ENCODE results near the gene TRPM8.
A peak's percentile ranks its signal among the peaks of the same experiment; 100 is the strongest.
"Not testable (repeated sequence)": the region's sequence is repeated elsewhere in the genome, so short reads cannot be mapped to it uniquely, and the experiment has no call there.

Gene TRPM8

DNA sequence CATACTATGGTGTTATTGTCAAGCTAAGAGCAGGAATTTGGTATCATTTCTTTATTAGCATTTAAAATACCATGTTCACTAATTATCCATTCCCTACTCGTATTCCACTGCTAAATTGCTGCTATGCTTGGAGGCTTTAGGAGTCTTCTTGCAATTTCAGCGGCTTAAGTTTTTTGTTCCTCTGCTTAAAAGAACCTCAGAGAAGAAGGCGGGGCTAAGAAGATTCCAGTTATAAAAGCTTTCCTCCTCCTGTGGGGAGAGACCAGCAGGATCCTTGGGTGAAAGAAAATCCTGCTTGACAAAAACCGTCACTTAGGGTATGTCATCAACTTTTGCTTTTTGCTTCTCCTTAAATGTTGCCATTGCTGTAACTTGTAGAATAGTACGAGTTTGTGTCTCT, at the start of gene TRPM8:
Gene TRPM8 (plus strand): TSS at position 258 of the 400 bp plus-strand sequence. CDS start 9,165 bp downstream, outside the sequence.
- DNase-seq: no peak

DNA sequence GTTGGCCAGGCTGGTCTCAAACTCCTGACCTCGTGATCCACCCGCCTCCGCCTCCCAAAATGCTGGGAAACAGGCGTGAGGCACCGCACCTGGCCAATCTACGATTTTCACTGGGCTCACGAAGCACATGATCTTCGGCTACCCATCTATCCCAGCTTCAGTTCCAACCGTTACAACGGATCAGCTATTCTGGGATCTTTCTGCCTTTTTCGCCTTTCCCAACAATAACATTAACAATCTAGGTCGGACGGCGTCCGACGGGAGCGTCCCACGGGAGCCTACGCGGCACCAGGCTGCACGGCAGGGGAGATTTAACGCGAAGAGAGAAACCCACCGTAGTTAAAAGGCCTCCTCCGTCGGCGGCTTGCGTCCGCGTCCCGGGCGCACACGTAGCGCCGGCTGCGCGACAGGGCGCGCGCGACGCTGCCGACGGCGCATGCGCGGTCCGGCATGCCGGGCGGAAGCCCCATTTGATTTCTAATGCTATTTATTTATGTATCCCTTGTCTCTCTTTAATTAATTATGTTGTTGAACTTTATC, 49.1 kb upstream of the TRPM8 start, which contains the start of gene MSL3B:
Gene MSL3B (minus strand): TSS at position 394 of the 540 bp plus-strand sequence.
- DNase-seq: peak; percentile 46 to 55

DNA sequence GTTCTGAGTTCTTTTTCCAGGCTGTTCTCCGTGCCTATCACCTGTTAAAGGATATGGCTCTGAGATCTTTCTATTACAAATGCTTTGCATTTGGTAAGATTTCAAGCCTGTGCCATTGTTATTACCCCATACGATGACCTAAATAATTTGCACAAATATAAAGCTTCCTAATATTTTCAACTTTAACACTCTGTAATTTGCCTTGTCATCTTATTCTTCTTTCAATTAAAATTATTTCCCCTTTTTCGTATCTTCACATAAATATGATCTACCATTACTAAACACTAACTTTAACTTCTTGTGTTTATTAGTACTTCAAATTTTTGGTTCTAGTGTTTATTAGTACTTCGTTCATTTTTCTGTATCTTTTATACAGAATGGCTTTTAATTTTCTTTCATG, 45.7 kb upstream of the TRPM8 start:
- DNase-seq: no peak

DNA sequence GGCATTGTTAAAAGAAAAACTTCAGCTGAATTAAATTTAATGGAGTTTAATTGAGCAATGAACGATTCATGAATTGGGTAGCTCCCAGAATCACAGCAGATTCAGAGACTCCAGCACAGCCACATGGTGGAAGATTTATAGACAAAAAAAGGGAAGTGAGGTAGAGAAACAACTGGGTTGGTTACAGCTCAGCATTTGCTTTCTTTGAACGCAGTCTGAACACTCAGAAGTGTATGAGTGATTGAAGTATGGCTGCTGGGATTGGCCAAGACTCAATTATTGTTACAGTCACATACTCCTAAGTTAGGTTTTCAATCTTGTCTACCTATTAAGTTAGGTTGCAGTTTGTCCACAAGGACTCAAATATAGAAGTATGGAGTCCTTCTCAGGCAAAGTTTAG, 45.0 kb upstream of the TRPM8 start:
- not testable (repeated sequence) for DNase-seq

DNA sequence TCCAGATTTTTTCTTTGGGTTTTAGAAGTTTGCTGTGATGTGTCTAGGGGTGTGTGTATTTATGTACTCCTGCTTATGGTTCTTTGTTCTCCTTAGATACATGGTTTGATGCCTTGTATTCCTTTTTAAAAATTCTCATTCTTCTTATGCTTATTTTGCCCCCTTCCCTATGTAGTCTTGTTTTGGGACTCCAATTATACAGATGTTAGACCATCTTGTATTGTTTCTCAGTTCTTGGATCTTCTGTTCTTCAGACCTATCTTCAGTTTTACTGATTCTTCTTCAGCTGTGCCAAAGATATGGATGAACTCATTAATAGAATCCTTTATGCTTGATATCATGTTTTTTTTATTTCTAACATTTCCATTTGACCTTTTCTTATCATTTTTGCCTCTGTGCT, 34.8 kb upstream of the TRPM8 start:
- no peak for DNase-seq

DNA sequence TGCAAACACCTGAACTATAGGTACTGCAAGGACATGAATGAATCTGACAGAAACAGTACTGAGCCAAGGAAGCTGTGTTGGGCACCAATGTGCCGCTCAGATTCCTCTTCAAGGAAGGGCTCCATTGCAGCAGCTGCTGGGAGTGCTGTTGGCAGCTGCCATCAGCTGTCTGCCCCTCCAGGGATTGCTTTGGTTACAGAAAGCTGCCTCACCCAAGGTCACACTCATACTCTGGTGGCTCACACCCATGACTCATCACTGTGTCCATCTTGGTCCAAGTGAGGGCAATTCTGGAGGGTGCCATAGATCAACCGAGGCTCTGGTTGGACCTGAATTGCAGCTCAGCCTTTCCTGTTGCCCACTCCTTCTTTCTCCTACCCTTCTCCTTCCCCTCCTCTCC, 24.4 kb upstream of the TRPM8 start:
- DNase-seq: no peak

DNA sequence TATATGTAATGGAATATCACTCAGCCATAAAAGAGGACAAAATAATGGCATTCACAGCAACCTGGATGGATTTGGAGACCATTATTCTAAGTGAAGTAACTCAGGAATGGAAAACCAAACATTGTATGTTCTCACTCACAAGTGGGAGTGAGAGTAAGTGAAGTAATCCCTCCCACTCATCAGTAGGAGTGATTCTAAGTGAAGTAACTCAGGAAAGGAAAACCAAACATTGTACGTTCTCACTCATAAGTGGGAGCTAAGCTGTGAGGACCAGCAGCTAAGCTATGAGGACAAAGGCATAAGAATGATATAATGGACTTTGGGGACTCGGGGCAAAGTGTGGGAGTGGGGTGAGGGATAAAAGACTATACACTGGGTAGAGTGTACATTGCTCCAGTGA, 20.9 kb upstream of the TRPM8 start:
- DNase-seq: not testable (repeated sequence)

DNA sequence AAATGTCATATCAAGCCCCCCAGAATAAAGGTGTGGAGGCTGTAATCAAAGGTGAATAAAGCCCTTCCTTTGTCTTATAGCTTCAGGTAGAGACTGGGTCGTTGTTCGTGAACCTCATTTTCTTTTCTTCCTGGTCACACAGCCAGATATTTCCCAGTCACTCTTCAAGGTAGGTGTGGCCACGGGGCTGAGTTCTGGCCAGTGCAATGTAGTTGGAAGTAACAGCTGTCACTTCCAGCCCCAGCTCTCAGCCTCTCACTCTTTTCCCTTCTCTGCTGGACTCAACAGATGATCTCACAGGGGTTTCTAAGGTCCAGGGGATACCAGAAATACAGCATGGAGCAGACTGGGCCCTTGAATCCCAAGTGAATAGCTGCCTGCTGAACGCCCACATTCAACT, 15.8 kb upstream of the TRPM8 start:
- DNase-seq: no peak

DNA sequence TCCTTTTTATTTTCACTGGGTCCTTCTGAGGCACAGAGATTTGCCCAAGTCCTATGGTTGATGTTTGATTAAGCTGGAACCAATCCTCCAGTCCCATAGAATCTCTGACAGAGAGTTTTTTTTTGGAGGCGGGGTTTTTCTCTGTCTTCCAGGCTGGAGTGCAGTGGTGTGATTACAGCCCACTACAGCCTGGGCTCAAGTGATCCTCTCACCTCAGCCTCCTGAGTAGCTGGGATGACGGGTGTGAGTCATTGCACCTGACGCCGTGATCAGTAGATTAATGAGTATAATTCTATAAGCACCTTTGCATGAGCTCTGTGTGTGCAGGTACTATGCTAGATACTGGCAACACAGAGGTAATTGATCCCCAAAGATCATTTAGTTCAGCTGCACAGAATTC, 15.3 kb upstream of the TRPM8 start:
- no peak for DNase-seq

DNA sequence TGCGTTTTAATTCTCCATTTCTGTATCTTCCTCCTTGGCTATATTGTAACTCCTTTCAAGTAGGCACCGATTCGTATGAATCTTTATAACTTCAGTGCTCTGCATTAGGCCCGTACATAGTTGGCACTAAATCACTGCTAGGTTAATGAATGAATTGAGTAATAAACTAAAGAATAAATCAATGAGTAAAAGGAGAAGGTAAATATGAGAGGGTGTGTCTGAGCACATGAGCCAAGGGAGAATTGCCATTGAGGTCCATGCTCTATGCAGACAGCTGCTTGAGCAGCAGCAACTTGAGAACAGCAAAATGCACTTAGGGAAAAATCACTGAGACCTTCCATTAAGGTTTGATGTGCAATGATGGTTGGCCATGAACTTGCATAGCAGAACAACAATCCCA, 11.2 kb upstream of the TRPM8 start:
- DNase-seq: no peak

DNA sequence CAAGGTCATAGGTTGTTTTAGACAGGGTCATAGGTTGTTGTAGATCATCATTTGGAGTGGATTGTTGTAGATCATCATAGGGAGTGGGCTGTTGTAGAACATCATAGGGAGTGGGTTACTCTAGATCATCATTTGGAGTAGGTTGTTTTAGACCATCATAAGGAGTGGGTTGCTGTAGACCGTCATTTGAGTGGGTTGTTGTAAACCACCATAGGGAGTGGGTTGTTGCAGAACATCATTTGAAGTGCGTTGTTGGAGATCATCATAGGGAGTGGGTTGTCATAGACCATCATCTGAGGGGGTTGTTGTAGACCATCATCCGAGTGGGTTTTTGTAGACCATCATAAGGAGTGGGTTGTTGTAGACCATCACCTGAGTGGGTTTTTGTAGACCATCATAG, 9.5 kb upstream of the TRPM8 start:
- no peak for DNase-seq

DNA sequence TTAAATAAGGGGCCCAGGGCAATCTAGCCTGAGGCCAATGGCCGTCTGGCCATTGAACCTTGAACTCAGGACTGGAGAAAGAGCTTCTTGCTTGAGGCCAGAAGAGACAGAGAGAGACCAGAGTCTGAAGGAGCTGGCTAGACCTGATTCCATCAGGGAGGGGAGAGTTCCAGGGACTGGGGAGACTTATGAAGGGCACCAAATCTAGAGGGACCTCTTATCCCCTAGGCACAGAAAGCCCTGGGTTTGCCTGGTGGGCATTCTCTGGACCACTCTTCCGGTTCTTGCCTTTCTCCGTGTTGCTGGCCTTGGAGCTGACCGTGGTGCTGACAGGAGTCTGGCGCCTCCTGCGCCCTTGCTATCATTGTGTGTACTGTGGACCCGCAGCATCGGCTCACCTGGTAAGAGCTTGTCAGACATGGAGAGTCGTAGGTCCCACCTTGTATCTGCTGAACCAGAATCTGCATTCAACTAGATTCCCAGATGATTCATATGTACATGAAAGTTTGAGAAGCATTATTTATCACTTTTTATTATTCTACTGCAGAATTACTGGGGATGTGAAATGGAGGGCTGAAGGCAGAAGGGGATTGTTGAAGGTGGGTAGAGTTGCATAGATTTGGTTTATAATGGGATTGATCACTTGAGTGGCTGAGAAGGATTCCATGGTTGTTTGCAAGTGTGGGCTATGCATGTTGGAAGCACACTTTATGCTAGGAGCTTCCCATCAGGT, 4.3 kb upstream of the TRPM8 start:
- peak; percentile 15 to 31 for DNase-seq

DNA sequence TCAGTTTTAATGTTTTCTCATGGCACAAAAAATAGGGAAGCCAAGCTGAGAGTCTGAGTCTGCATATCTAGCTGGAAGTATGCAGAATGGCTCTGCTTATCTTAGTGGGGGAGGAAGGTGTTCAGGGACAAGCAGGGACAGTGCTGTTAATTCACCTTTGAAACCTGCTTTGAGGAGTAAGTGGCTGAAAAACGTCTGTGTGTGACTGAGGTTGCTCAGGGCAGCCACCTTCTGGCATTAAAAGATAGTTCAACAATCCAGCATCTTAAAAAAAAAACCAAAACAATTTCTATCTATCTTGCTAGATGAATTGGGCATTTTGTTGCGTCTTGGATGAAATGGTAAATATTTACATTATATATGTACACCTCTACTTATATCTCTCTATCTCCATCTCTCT, 2.0 kb upstream of the TRPM8 start:
- no peak for DNase-seq

DNA sequence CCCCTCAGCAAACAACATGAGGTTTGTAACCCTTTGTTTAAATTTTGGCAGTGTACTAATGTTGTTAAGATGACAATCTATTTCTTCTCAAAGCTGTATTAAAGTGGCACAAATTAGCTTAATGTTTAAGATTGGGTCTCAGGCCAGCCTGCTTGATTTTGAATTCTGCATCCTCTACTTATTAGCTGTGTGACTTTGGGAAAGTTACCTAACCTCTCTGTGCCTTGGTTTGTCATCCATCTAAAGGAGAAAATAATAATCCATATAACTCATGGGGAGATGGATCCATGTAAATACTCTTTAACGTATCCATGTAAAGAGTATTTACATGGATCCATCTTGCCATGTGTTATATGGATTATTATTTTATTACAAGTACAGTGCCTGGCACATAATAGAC, 2.1 kb downstream of the TRPM8 start:
- DNase-seq: no peak

DNA sequence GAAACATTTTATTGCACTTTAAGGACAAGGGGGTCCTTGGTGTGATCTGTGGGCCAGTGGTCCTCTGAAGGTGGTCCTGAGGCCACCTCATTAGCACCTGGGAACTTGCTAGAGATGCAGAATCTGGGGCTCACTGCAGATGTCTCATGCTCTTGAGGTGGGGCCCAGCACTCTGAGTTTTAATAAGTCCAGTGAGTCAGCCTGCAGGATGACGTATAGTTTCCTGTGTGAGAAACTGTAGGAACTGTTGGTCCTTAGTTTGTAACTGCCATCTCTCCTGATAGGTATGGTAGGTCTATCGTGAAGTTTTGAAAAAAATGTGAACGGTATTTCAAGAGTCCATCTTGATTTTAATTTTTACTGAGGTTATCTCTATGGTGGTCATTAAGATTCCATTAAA, 2.8 kb downstream of the TRPM8 start:
- DNase-seq: peak; percentile 3 to 8

DNA sequence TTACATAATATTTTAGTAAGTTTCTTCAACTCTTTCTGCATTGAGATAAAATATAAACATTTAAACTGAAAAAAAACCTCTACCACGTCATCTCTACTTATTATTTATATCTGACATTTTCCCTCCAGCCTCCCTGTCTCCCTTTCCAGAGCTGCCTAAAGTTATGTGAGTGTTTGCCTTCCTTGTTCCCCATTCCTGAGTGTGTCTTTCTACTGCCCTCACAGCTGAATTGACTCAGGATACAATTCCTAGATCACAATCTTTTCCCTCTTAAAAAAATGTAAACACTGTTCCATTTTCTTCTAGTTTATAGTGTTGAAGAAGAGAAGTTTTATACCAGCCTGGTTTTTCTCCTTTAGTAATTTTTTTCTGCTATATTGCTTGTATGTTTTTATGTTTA, 5.3 kb downstream of the TRPM8 start:
- DNase-seq: no peak

DNA sequence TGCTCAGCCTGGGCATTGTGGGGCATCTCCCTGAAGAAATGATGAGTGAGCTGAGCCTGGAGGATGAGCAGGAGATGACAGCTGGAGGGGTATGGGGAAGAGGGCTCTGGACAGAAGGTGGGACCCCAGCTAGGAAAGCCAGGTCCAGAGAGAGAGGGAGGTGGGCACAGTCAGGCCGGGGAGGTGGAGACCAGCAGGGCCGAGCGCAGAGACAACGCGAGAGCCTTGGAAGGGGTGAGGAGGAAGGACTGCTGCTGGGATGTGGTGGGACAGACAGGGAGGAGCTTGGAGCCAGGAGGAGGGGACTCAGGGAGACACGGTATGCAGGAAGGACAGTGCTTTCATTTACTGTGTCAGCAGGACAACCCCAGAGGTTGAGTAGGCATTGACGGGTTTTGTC, 8.2 kb downstream of the TRPM8 start:
- DNase-seq: no peak

DNA sequence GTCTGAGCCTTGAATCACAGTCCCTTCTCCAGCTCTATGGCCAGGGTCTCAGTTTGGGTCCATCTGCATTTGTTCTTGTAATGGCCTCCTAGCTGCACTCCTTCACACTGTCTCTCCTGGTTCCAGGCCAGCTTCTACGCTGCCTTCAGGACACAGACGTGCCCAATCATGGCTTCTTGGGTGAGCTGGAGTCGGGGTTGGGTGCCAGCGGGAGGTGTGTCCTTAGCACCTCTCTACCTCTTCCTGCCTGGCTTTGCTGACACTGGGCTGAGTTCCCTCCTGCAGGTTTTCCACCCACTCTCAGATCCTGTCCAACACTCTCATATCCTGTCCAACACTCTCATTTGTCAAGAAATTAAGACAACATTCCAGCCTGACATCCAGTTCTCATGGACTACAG, 9.6 kb downstream of the TRPM8 start:
- DNase-seq: no peak

DNA sequence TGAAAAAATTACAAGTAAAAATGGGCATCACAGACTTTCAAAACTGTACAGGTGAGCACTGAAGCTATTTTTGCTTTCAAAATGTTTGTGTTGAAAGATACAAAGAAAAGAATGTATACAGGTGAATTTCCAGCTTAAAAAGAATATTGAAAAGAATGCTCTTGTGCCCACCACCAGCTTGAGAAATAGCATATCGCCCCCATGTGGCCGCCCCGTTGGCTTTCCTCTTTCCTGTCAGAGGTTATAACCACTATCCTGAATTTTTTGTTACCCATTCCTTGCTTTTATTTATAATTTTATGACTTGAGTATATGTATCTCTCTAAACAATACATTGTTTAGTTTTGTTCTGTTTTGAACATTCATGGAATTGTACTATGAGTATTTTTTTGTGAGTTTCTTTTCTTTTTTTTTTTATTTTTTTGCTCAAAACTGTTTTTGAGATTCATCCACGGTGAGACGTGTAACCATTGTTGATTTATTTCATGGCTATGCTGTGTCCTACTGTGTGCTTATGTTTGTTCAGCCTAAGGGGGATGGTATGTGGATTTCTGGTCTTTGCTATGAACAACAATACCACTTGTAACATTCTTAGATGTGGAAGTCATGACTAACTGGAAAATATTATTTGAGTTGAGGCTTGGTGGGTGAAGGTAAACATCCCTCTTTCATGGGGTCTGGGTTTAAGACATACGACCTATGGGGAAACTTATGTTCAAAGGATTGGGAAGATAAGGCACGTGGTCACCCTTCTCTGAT, 11.6 kb downstream of the TRPM8 start:
- DNase-seq: peak; percentile 35 to 46

DNA sequence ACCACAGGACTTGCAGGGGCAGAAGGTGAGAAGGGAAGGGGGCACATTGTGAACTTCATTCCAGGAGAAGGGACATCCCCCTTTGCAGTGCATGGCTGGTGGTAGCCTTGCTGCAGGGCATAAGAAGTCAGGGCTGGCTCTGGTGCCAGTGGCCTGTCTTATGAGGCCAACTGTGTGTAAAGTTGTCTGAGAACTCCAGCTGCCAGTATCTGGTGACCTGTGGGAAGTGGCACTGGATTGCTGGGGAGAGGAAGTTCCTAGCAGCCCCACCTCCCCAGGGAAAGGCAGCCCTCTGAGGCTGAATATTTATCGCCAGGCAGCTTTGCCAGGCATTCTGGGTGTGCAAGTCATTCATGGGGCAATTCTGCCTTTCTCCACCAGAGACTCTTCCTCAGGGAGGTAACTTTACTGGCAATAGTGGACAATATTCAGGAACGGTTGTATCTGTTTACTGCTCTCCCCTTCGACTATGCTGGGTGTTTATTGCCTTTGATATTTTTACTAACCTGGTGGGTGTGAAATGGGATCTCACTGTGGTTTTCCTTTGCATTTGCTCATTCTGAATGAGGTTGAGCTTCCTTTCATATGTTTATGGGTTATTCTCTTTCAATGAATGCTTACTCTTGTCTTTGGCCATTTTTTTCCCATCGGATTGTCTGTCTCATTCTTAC, 12.3 kb downstream of the TRPM8 start:
- no peak for DNase-seq

DNA sequence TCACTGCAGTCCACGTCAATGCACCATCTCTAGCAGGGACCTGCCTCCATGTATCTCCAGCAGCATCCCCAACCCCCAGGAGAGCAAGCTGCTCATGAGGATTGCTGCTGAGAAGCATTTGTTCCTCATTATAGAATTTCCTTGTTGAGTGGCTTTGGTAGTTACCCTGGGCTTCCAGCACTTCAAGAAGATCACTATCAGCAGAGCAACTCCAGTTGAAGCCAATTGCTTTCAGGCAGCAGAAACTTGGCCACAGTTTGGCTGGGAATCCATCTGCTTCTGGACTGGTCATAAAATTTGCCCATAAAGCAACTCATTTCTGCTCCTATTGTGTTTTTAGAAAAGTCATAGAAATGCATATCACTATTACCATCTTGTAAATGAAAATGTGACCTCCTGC, 17.4 kb downstream of the TRPM8 start:
- DNase-seq: no peak

DNA sequence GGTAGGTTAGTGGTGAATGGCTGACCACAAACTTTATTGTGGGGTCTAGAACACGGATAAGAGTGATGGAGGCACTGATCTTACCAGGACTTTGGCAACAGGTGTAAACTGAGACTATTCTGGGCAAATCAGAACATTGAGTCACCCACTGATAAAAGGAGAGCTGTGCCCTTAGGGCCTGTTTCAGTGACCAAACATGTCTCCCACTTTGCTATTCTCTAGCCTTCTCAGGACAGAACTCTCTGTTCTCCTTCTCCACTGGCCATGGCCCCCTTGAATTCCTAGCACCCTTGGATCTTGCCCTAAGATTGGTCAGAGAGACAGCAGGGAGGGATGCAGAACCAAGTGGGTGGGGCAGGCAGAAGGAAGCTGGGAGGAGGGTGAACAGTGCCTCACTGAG, 18.3 kb downstream of the TRPM8 start:
- no peak for DNase-seq

DNA sequence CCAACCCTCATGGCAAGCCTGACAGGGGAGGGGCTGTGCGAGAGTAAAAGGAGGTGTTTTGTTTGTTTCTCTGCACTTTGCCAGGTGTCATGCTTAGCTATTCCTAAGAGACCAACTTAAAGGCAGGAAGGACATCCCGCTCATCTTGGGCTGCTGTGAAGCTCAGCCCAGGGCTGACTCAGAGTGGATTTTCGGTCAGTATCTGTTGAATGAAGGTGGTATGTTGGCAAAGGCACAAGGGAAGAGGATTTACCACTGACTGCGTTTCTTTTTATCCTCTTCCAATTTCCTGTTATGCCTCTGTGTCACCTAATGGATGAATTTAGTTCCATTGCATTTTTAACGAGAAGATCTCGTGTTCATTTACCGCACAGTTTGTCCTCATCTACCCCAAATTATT, 18.9 kb downstream of the TRPM8 start:
- no peak for DNase-seq
